ENCODE measurements around the gene IQGAP3. TPM values are rescaled to one million over a fixed set of nuclear protein-coding genes. Genes with fewer than 3 reads are reported as not detected.

Gene IQGAP3
- total RNA-seq, 1 donor from 2014 or later, result 9.8 TPM

- Mint-ChIP-seq H3K27ac (ENCODE audit: unreplicated experiment) (peak overlapping the region; percentile 81), H3K4me3 (ENCODE audit: unreplicated experiment) (peak overlapping the region; percentile 89), H3K27me3 (ENCODE audit: low read depth) (no peaks in the 10 kb centered on the region), H3K9me3 (ENCODE audit: low read depth) (no peaks in the 10 kb centered on the region), H3K36me3 (ENCODE audit: low read depth) (peaks cover 1% of the 10 kb centered on the region), H3K4me1 (ENCODE audit: low read depth) (peaks cover 79% of the 10 kb centered on the region)
- no peak for TF ChIP-seq CTCF (IDR thresholded peaks at IDR 0.05)
- peak; percentile 39 for DNase-seq (ENCODE audit: low spot score)
These were observed 73.0 kb downstream of the IQGAP3 start for GRCh38 chr1:156499194-156499841.

GRCh38 chr1:156498432-156499193, 73.8 kb downstream of the IQGAP3 start:
- Mint-ChIP-seq H3K4me3 (ENCODE audit: unreplicated experiment) (peak overlapping the region; percentile 89), H3K27ac (ENCODE audit: unreplicated experiment) (peak overlapping the region; percentile 81), H3K36me3 (ENCODE audit: low read depth) (peaks cover 1% of the 10 kb centered on the region), H3K27me3 (ENCODE audit: low read depth) (no peaks in the 10 kb centered on the region), H3K4me1 (ENCODE audit: low read depth) (peaks cover 79% of the 10 kb centered on the region), H3K9me3 (ENCODE audit: low read depth) (no peaks in the 10 kb centered on the region)
- peak; percentile 90 for DNase-seq (ENCODE audit: low spot score)
- TF ChIP-seq CTCF (IDR thresholded peaks at IDR 0.05), result no peak

GRCh38 chr1:156497743-156498431, 74.5 kb downstream of the IQGAP3 start:
- H3K36me3 Mint-ChIP-seq (ENCODE audit: low read depth), result peaks cover 1% of the 10 kb centered on the region
- peak; percentile 40 for DNase-seq (ENCODE audit: low spot score)
- peak overlapping the region; percentile 89 for H3K4me3 Mint-ChIP-seq (ENCODE audit: unreplicated experiment)
- H3K27ac Mint-ChIP-seq (ENCODE audit: unreplicated experiment), result peak overlapping the region; percentile 69
- TF ChIP-seq CTCF (IDR thresholded peaks at IDR 0.05), result no peak
- H3K27me3 Mint-ChIP-seq (ENCODE audit: low read depth), result no peaks in the 10 kb centered on the region
- peaks cover 77% of the 10 kb centered on the region for H3K4me1 Mint-ChIP-seq (ENCODE audit: low read depth)
- no peaks in the 10 kb centered on the region for H3K9me3 Mint-ChIP-seq (ENCODE audit: low read depth)

- Mint-ChIP-seq H3K27me3 (ENCODE audit: low read depth) (no peaks in the 10 kb centered on the region), H3K27ac (ENCODE audit: unreplicated experiment) (peak overlapping the region; percentile 79), H3K4me1 (ENCODE audit: low read depth) (peaks cover 77% of the 10 kb centered on the region), H3K9me3 (ENCODE audit: low read depth) (no peaks in the 10 kb centered on the region), H3K36me3 (ENCODE audit: low read depth) (peaks cover 1% of the 10 kb centered on the region), H3K4me3 (ENCODE audit: unreplicated experiment) (peak overlapping the region; percentile 89)
- DNase-seq (ENCODE audit: low spot score), result peak; percentile 49
- TF ChIP-seq CTCF (IDR thresholded peaks at IDR 0.05), result no peak
These were observed 75.2 kb downstream of the IQGAP3 start for GRCh38 chr1:156497078-156497742.
